GM12878 (cell line): Measurements from ENCODE around the gene TIPIN.

Experiments used
- CTCF ChIP-seq, 3 experiments: IDR thresholded peaks in 2 of 3; conservative IDR thresholded peaks in 1 of 3; 2 replicates each; pipeline ENCODE4 v1.5.1; 2011; ENCODE audit warnings: low read depth in 3 of 3, low read length in 3 of 3, mild to moderate bottlenecking in 3 of 3, control low read depth in 2 of 3, moderate library complexity in 2 of 3, inconsistent platforms in 1 of 3, mixed read lengths in 1 of 3; ENCODE audit not compliant: control insufficient read depth in 2 of 3, insufficient read depth in 1 of 3; ENCODE audit errors: extremely low read depth in 1 of 3
- HDAC2 ChIP-seq: fragments of 200-600 bp; sonication (generic); IDR thresholded peaks from 2 replicates; pipeline ENCODE4 v1.6.1; 2017
- HDAC6 ChIP-seq: fragments of 200-600 bp; sonication (generic); IDR thresholded peaks from one replicate; pipeline ENCODE4 v1.8.0; 2017; ENCODE audit warnings: antibody characterized with exemption; ENCODE audit not compliant: unreplicated experiment
- JUNB ChIP-seq: IDR thresholded peaks from 2 replicates; pipeline ENCODE4 v1.6.1; 2016; ENCODE audit warnings: antibody characterized with exemption, mild to moderate bottlenecking
- LARP7 ChIP-seq: fragments of 450-650 bp; IDR thresholded peaks from 2 replicates; pipeline ENCODE4 v1.6.1; 2017; ENCODE audit warnings: mild to moderate bottlenecking
- MTA2 ChIP-seq: fragments of 450-650 bp; IDR thresholded peaks from 2 replicates; pipeline ENCODE4 v1.6.1; 2016; ENCODE audit warnings: low read depth, mild to moderate bottlenecking, moderate library complexity
- NFYB ChIP-seq: IDR thresholded peaks from 2 replicates; pipeline ENCODE4 v1.6.1; 2011; ENCODE audit warnings: low read depth, mild to moderate bottlenecking, low read length, improper control_type of control experiment, moderate library complexity; ENCODE audit not compliant: insufficient read depth
- POLR2A ChIP-seq: IDR thresholded peaks from 2 replicates; pipeline ENCODE4 v1.6.1; 2011; ENCODE audit warnings: low read depth, mild to moderate bottlenecking, low read length
- STAT3 ChIP-seq: IDR thresholded peaks from 2 replicates; pipeline ENCODE4 v1.6.1; 2011; ENCODE audit warnings: low read depth, low read length, improper control_type of control experiment

GRCh38 chr15:66312144-66312543 lies 44.3 kb downstream of the TIPIN start:
- TF ChIP-seq CTCF (IDR thresholded peaks at IDR 0.05 in 2 of 3, conservative IDR thresholded peaks at IDR 0.05 in 1 of 3; ENCODE audit: control insufficient read depth in 2 of 3, extremely low read depth in 1 of 3, insufficient read depth in 1 of 3, low read depth in 3 of 3, low read length in 3 of 3) (no peak), MTA2 (no peak), HDAC2 (no peak), NFYB (no peak), JUNB (no peak), LARP7 (no peak), POLR2A (no peak), STAT3 (no peak), HDAC6 (no peak)
